ENCODE results near the gene KSR1.

The KSR1 gene

DNA sequence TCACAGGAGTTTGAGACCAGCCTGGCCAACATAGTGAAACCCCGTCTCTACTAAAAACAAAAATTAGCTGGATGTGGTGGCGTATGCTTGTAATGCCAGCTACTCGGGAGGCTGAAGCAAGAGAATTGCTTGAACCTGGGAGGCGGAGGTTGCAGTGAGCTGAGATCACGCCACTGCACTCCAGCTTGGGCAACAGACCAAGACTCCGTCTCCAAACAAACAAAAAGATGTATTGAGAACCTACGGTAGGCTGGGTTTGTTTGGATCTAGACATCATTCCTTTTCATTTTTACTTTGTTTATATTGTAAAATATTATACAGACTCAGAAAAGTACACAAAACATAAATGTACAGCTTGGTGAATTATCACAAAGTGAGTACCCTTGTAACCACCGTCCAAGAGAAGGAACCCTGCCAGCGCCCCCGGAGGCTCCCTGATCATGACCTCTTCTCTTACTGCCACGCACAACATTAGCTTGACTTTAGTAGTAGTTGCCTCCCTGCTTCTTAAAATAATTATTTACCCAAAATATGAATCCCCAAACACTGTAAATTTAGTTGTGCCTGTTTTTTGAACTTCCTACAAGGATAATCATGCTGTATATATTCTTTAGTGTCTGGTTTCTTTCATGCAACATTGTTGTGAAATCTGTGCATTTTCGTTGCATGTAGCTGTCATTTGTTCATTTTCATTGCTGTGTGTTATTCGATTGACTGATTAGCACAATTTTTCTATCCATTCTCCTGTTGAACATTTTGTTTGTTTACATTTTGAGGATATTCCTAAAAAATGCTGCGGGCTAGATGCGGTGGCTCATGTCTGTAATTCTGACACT is 56.5 kb downstream of the KSR1 start:
- no peaks in the 10 kb centered on the region for H3K9me3 ChIP-seq (ENCODE audit: insufficient read depth, low read length)
- no peak overlapping the region for H3K4me2 ChIP-seq (ENCODE audit: low read length)
- peaks cover 21% of the 10 kb centered on the region; the same call in 1 of the 2 replicates for H3K27me3 ChIP-seq (ENCODE audit: low read depth, low read length)
- no peaks in the 10 kb centered on the region for H4K20me1 ChIP-seq (ENCODE audit: insufficient read depth, low read length)
- TF ChIP-seq, protein P1, sequence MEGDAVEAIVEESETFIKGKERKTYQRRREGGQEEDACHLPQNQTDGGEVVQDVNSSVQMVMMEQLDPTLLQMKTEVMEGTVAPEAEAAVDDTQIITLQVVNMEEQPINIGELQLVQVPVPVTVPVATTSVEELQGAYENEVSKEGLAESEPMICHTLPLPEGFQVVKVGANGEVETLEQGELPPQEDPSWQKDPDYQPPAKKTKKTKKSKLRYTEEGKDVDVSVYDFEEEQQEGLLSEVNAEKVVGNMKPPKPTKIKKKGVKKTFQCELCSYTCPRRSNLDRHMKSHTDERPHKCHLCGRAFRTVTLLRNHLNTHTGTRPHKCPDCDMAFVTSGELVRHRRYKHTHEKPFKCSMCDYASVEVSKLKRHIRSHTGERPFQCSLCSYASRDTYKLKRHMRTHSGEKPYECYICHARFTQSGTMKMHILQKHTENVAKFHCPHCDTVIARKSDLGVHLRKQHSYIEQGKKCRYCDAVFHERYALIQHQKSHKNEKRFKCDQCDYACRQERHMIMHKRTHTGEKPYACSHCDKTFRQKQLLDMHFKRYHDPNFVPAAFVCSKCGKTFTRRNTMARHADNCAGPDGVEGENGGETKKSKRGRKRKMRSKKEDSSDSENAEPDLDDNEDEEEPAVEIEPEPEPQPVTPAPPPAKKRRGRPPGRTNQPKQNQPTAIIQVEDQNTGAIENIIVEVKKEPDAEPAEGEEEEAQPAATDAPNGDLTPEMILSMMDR (IDR thresholded peaks at IDR 0.05; ENCODE audit: low read depth, low read length): no peak
- no peak for TF ChIP-seq EZH2phosphoT487 (IDR thresholded peaks at IDR 0.05; ENCODE audit: low read depth)
- H3K4me3 ChIP-seq (ENCODE audit: low read length): no peak overlapping the region
- no peak overlapping the region for H3K9ac ChIP-seq (ENCODE audit: low read length)
- no peak overlapping the region for H2AFZ ChIP-seq (ENCODE audit: low read depth, low read length)
- no peaks in the 10 kb centered on the region for H3K36me3 ChIP-seq (replicated peaks; ENCODE audit: low read depth, low read length)
- no peak overlapping the region for H3K27ac ChIP-seq (ENCODE audit: low read length)
- H3K79me2 ChIP-seq (ENCODE audit: low read length): no peaks in the 10 kb centered on the region
- no peaks in the 10 kb centered on the region for H3K4me1 ChIP-seq (ENCODE audit: low read length)

DNA sequence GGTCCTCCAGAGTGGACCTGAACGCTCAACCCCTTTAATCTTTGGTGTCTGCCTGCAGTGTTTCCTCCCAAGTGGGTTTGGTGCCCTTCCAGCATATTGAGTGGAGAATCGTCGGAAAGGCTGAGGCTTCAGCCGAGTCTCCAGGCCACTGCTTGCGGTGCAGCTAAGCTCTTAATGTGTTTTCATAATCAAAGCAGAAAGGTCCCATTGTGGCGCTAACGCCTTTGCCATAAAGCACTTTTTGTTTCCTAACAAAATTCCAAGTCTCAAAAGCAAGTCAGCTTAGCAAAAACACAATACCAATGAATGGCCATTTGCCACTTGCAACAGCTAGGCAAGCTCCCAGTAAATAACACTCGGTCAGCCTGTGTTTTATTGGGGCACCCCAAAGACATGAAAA is 57.6 kb downstream of the KSR1 start:
- Histone ChIP-seq H3K27me3 (ENCODE audit: low read depth, low read length) (peaks cover 24% of the 10 kb centered on the region; the same call in 1 of the 2 replicates), H3K4me2 (ENCODE audit: low read length) (no peak overlapping the region), H3K9ac (ENCODE audit: low read length) (no peak overlapping the region), H2AFZ (ENCODE audit: low read depth, low read length) (no peak overlapping the region), H3K27ac (ENCODE audit: low read length) (no peak overlapping the region), H3K4me3 (ENCODE audit: low read length) (no peak overlapping the region), H3K36me3 (replicated peaks; ENCODE audit: low read depth, low read length) (no peaks in the 10 kb centered on the region), H3K79me2 (ENCODE audit: low read length) (no peaks in the 10 kb centered on the region), H3K9me3 (ENCODE audit: insufficient read depth, low read length) (no peaks in the 10 kb centered on the region), H3K4me1 (ENCODE audit: low read length) (no peaks in the 10 kb centered on the region), H4K20me1 (ENCODE audit: insufficient read depth, low read length) (no peaks in the 10 kb centered on the region)
- TF ChIP-seq EZH2phosphoT487 (IDR thresholded peaks at IDR 0.05; ENCODE audit: low read depth): no peak
- TF ChIP-seq, protein P1 (IDR thresholded peaks at IDR 0.05; ENCODE audit: low read depth, low read length): no peak

- no peak overlapping the region for H3K9ac ChIP-seq (ENCODE audit: low read length)
- no peak overlapping the region for H2AFZ ChIP-seq (ENCODE audit: low read depth, low read length)
Measured at GRCh38 chr17:27514595-27515413, 58.6 kb downstream of the KSR1 start.

More at GRCh38 chr17:27514595-27515413, 58.6 kb downstream of the KSR1 start:
- Histone ChIP-seq H3K36me3 (replicated peaks; ENCODE audit: low read depth, low read length) (no peaks in the 10 kb centered on the region), H3K79me2 (ENCODE audit: low read length) (no peaks in the 10 kb centered on the region), H3K9me3 (ENCODE audit: insufficient read depth, low read length) (no peaks in the 10 kb centered on the region), H3K27me3 (ENCODE audit: low read depth, low read length) (peaks cover 24% of the 10 kb centered on the region; the same call in 1 of the 2 replicates), H4K20me1 (ENCODE audit: insufficient read depth, low read length) (no peaks in the 10 kb centered on the region), H3K4me1 (ENCODE audit: low read length) (no peaks in the 10 kb centered on the region), H3K4me3 (ENCODE audit: low read length) (no peak overlapping the region), H3K27ac (ENCODE audit: low read length) (no peak overlapping the region), H3K4me2 (ENCODE audit: low read length) (no peak overlapping the region)
- no peak for TF ChIP-seq EZH2phosphoT487 (IDR thresholded peaks at IDR 0.05; ENCODE audit: low read depth)
- TF ChIP-seq, protein P1 (IDR thresholded peaks at IDR 0.05; ENCODE audit: low read depth, low read length): no peak

Data from OCI-LY3 (cell line).